ENCODE data around the gene HBG2.

The HBG2 gene

DNA sequence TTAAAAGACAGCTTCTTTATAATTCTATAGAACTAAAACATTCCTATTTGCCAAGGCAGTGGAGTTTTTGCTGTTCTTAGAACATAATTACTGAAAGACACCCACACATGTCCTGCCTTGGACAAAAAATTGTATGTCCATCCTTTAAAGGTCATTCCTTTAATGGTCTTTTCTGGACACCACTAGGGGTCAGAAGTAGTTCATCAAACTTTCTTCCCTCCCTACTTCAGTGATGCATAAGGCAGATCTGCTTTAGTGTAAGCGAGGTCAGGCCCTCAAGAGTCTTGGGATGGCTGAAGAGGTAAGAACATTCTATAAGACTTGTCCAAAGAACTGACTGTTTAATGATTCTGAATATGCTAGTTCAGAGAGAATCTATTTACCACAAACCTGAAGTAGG, 49.8 kb downstream of the HBG2 start:
- no peaks in the 10 kb centered on the region for H3K4me1 ChIP-seq (ENCODE audit: control insufficient read depth, insufficient read depth, low read length)
- no peak overlapping the region for H3K9ac ChIP-seq (ENCODE audit: low read length)
- H3K27me3 ChIP-seq (ENCODE audit: control insufficient read depth, insufficient read depth, low read length) = no peaks in the 10 kb centered on the region
- no peak overlapping the region for H3K27ac ChIP-seq (ENCODE audit: low read depth, low read length)
- H3K4me3 ChIP-seq (ENCODE audit: low read length) = no peak overlapping the region
- H3K36me3 ChIP-seq (ENCODE audit: control insufficient read depth, insufficient read depth, low read length) = no peaks in the 10 kb centered on the region

DNA sequence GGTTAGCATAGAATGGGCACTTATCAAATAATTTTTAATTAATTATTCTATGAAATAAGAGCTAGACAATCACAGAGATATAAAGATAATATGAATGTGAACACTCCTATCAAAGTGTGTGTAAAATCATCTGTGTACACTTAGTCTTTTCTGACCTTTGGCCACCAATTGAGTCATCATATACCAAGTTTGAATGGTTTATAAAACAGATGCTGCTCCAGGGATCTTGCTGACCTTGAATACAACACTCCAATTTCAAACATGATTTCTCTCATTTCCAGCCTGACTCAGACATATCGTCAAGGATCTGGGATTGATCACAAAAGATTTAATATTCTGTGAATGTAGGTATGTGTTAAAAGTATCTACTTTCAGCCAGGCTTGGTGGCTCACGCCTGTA, 51.2 kb downstream of the HBG2 start:
- Histone ChIP-seq H3K4me1 (ENCODE audit: control insufficient read depth, insufficient read depth, low read length) (no peaks in the 10 kb centered on the region), H3K27ac (ENCODE audit: low read depth, low read length) (no peak overlapping the region), H3K9ac (ENCODE audit: low read length) (no peak overlapping the region), H3K36me3 (ENCODE audit: control insufficient read depth, insufficient read depth, low read length) (no peaks in the 10 kb centered on the region), H3K27me3 (ENCODE audit: control insufficient read depth, insufficient read depth, low read length) (no peaks in the 10 kb centered on the region), H3K4me3 (ENCODE audit: low read length) (no peak overlapping the region)

Measured in rectal smooth muscle tissue (tissue), 1 donor.